HUES6 (cell line): ENCODE measurements around the gene REEP1.

ENCODE experiments used
- H3K27ac ChIP-seq: 2 replicates; pipeline ENCODE4 v1.7.0; 2013; ENCODE audit warnings: low read depth, mild to moderate bottlenecking, low read length, inconsistent platforms
- H3K27me3 ChIP-seq: 2 replicates; pipeline ENCODE4 v1.6.1; 2013; ENCODE audit warnings: low read length; ENCODE audit not compliant: control insufficient read depth, insufficient read depth
- H3K36me3 ChIP-seq: 2 replicates; pipeline ENCODE4 v1.6.1; 2013; ENCODE audit warnings: low read length; ENCODE audit not compliant: control insufficient read depth, insufficient read depth
- H3K4me1 ChIP-seq: 2 replicates; pipeline ENCODE4 v1.6.1; 2013; ENCODE audit warnings: low read length; ENCODE audit not compliant: control insufficient read depth, insufficient read depth
- H3K4me3 ChIP-seq: 2 replicates; pipeline ENCODE4 v1.5.1; 2013; ENCODE audit warnings: low read depth, low read length
- H3K9ac ChIP-seq: one replicate; pipeline ENCODE4 v1.6.1; 2013; ENCODE audit warnings: mild to moderate bottlenecking, low read length
- H3K9me3 ChIP-seq: 2 replicates; pipeline ENCODE4 v1.6.1; 2013; ENCODE audit warnings: low read depth, low read length; ENCODE audit not compliant: control insufficient read depth, insufficient read depth

The REEP1 gene

DNA sequence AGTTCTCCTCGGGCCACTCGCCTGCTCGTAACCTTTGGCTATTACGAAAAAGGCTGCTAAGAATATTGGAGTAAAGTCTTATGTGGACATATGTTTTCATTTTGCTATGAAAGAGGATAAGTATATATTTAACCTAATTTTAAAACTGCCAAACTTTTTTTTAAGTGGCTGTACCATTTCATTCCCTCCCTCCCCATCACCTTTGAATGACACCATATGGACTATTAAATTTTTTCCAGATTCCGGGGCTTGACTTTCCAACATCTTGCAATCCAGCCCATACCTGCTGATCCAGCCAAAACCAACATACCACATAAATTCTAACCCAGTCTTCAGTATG is 31.5 kb downstream of the REEP1 start:
- H3K9me3 ChIP-seq, result no peaks in the 10 kb centered on the region
- no peaks in the 10 kb centered on the region for H3K36me3 ChIP-seq

DNA sequence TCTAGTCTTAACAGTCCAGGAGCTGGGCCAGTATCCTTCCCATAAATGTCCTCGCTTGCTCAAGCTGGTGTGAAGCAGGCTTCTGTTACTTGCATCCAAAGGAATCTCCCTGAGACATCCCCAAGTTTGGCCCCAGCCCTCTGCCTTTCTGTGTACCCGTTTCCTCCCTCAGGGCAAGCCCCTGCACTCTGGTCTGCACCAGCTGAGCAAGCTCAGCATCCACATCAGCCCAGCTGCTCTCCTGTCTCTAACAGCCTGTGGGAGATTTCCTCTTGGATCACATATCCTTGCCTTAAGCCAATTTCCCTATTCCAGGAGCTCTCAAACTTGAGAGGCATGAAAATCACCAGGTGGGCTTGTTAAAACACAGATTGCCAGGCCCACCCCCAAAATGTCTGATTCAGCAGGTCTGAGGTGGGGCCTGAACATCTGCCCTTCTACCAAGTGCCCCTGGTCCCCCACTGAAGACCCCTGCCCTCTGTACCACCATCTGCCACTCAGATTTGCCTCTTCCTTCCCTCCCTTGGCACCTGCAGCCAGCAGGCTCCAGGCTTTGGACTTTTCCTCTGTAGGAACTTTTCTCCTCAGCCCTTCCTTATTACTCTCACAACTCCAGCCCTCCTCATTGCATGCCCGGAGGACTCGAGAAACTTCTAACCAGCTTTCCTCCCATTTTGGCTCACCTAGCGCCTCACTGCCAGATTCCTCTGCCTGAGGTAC is 32.1 kb downstream of the REEP1 start:
- Histone ChIP-seq H3K9me3 (no peaks in the 10 kb centered on the region), H3K27me3 (no peaks in the 10 kb centered on the region), H3K4me3 (no peak overlapping the region)

More for the DNA sequence above, 31.5 kb downstream of the REEP1 start:
- H3K9ac ChIP-seq, result no peak overlapping the region
- H3K4me1 ChIP-seq, result no peaks in the 10 kb centered on the region
- no peaks in the 10 kb centered on the region for H3K27me3 ChIP-seq
- no peak overlapping the region for H3K27ac ChIP-seq
- no peak overlapping the region for H3K4me3 ChIP-seq

DNA sequence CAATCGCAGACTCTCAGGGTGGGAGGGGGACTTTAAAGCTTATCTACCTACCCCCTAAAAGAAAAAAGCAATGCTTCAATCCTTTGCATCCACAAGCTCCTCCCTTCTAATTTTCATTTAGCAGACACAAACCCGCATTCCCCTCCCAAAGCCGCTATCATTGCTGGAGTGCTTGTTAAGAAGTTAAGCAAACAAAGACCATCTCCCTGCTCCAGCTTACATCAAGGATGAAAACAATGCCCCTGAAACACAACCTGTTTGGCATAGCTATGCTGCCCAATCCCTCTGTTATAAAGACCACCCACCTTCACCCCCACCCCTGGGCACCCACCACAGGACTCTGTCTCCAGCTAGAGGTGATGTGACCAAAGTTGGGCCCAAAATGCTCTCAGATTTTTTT is 33.0 kb downstream of the REEP1 start:
- Histone ChIP-seq H3K27me3 (no peaks in the 10 kb centered on the region), H3K36me3 (no peaks in the 10 kb centered on the region), H3K4me3 (no peak overlapping the region), H3K4me1 (no peaks in the 10 kb centered on the region), H3K9ac (no peak overlapping the region), H3K9me3 (no peaks in the 10 kb centered on the region), H3K27ac (no peak overlapping the region)

More for the DNA sequence above, 32.1 kb downstream of the REEP1 start:
- Histone ChIP-seq H3K36me3 (no peaks in the 10 kb centered on the region), H3K4me1 (no peaks in the 10 kb centered on the region), H3K27ac (no peak overlapping the region), H3K9ac (no peak overlapping the region)

DNA sequence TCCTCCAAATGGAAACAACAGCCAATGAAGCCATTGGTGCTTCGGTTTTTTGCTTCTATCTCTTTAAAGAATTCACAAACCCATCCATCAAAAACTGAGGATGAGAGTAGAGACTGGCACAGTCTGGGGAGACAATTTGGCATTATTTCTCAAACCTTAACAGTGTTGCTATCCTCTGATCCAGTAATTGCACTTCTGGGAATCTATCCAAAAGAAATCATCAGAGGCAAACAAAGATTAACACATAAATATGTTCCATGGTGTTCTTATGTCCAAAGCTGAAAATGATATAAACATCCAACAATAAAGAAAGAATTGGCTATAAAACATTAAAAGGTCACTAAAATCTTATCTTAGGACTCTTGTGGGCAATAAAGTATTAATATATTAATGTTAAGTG is 35.1 kb downstream of the REEP1 start:
- Histone ChIP-seq H3K4me3 (no peak overlapping the region), H3K27ac (no peak overlapping the region), H3K9ac (no peak overlapping the region), H3K36me3 (no peaks in the 10 kb centered on the region), H3K27me3 (no peaks in the 10 kb centered on the region), H3K9me3 (no peaks in the 10 kb centered on the region), H3K4me1 (no peaks in the 10 kb centered on the region)

DNA sequence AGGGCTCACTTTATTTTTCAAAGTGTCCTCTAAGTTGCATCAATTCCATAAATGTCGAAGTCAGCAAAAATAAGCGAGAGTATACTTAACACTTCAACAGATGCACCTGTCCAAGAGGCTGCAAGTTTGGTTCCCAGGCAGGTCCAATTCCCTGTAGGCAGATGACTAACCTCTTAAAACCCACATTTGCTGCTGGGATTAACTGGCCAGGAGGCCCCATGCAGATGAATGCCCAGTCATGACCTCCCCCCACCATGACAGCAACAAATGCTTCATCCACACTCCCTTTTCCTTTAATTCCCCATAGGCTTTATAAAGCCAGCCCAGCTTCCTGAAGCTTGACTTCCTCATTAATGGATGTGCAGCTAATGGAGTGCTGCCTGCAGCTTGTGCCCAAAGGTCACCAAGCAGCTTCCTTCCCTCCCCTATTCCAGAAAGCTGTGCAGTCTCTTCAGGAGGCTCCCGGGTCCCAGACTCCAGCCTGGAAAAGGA is 35.7 kb downstream of the REEP1 start:
- Histone ChIP-seq H3K27ac (no peak overlapping the region), H3K4me1 (no peaks in the 10 kb centered on the region), H3K36me3 (no peaks in the 10 kb centered on the region)

DNA sequence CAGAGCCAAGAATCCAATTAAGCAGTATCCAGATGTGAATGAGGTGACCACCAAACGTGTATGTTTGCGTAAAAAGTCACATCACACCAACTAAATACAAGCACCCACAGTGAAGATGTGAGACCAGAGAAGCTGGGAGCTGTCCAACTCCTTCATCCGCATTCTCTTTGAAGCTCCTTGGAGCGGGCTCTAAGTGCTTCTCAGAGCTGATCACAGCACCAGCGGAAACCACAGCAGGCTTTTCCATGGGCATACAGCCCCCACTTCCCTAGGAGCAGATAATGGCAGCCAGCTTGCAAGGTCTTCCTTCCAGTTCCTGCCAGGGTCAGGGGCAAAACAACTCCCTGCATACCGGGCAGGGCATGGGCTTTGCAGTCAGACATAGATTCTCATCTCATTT is 36.4 kb downstream of the REEP1 start:
- no peaks in the 10 kb centered on the region for H3K36me3 ChIP-seq
- no peak overlapping the region for H3K4me3 ChIP-seq
- no peaks in the 10 kb centered on the region for H3K27me3 ChIP-seq
- H3K4me1 ChIP-seq, result no peaks in the 10 kb centered on the region
- no peaks in the 10 kb centered on the region for H3K9me3 ChIP-seq
- H3K9ac ChIP-seq, result no peak overlapping the region
- H3K27ac ChIP-seq, result no peak overlapping the region

More for the DNA sequence above, 35.7 kb downstream of the REEP1 start:
- H3K9ac ChIP-seq, result no peak overlapping the region
- H3K27me3 ChIP-seq, result no peaks in the 10 kb centered on the region
- no peaks in the 10 kb centered on the region for H3K9me3 ChIP-seq
- no peak overlapping the region for H3K4me3 ChIP-seq

DNA sequence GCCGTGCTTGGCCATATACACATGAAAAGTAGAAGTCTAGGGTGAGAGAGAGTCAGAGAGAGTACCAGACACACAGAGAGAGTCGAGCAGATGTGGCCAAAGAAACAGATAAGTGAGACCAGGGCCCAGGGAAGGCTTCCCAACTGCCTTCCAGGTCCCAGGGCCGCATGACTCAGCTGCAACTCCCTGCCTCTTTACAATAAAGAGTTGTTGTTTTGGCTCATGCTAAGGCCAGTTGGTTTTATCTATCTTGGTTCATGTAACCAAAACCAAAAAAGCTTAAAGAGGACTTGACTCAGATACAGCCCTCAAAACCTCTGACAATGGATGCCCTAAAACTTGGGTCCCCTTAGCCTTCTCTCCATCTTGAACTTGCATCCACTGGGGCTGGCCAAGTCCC is 36.9 kb downstream of the REEP1 start:
- H3K27me3 ChIP-seq, result no peaks in the 10 kb centered on the region
- H3K36me3 ChIP-seq, result no peaks in the 10 kb centered on the region

DNA sequence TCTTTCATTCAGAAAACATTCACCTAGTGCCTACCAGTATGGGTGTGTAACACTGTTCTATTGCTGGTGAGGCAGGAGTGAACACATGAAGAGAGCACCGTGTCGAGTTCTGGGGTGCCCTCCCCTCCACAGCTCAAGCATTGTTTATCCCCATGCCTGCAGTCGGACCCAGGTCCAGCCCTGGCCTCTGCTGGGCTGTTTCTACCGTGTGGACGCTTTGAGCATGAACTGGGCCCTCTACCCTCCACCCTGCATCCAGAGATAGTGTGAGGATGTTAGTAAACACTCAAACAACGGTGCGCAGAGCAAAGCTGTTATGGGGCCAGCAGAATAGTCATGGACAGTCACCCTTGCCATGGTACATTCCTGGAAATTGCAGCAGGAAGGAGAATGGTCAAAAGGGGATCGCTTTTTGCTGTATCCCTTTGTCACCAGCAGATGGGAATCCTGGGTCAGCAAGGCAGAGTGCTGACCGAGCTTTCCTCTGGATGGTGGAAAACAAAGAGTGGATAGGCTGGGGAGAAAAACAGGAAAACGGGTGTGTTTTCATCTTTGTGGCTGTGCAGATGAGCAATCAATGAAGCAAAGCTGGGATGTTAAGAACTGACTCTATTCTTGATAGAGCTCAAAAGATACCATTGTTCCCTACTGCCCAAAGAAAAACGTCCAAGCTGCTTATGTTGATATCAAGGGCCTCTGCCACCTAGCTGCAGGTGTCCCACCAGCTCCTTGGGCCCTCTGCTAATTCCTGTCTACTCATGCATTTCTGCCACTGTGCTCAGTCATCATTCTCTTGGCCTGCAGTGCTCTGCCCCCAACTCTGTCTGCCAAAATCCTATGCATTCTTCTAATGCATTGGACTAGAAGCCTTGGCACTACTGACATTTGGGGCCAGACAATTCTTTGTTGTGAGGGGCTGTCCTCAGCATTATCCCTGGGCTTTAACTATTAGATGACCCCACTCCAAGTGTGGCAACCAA is 38.7 kb downstream of the REEP1 start:
- no peaks in the 10 kb centered on the region for H3K9me3 ChIP-seq
- no peaks in the 10 kb centered on the region for H3K36me3 ChIP-seq
- no peaks in the 10 kb centered on the region for H3K27me3 ChIP-seq
- no peak overlapping the region for H3K27ac ChIP-seq
- H3K4me1 ChIP-seq, result no peaks in the 10 kb centered on the region
- no peak overlapping the region for H3K9ac ChIP-seq
- H3K4me3 ChIP-seq, result no peak overlapping the region

More for the DNA sequence above, 36.9 kb downstream of the REEP1 start:
- no peak overlapping the region for H3K4me3 ChIP-seq
- no peaks in the 10 kb centered on the region for H3K9me3 ChIP-seq
- no peak overlapping the region for H3K9ac ChIP-seq
- no peak overlapping the region for H3K27ac ChIP-seq
- H3K4me1 ChIP-seq, result no peaks in the 10 kb centered on the region

DNA sequence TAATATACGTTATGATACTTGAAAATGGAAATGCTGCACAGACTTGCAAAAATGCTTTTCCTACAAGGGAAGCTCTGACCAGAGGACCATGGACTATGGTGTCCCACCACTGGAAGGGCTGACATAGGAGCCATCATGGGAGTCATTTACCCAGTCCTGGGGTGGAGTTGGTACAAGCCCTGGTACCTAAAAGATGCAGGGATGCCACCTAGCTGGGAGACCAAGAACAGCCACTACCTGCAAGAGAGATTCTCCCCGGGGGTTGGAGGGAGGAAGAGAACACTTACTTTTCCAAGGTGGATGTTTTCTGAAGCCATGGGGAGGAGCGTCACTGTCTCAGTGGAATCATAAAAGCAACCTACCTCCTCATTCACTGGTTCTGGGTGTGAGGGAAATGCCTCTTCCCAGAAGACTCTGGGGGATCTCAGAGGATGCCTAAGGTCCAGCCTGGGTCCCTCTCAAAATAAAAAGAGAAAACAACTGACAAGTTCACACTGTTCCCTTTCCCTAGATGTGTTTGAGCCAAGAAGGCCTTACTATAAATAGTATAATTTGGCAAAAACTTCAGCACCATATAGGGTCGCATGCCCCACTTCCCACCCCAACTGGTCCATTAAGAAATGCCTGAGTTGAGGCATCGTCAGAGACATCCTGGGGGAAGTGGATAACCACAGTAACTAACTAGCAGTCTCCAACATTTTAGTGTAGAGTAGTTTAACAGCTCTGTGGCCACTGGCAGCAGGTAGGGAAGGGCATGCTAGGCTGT is 39.9 kb downstream of the REEP1 start:
- Histone ChIP-seq H3K4me1 (no peaks in the 10 kb centered on the region), H3K9ac (no peak overlapping the region), H3K4me3 (no peak overlapping the region), H3K9me3 (no peaks in the 10 kb centered on the region), H3K27ac (no peak overlapping the region), H3K36me3 (no peaks in the 10 kb centered on the region), H3K27me3 (no peaks in the 10 kb centered on the region)

DNA sequence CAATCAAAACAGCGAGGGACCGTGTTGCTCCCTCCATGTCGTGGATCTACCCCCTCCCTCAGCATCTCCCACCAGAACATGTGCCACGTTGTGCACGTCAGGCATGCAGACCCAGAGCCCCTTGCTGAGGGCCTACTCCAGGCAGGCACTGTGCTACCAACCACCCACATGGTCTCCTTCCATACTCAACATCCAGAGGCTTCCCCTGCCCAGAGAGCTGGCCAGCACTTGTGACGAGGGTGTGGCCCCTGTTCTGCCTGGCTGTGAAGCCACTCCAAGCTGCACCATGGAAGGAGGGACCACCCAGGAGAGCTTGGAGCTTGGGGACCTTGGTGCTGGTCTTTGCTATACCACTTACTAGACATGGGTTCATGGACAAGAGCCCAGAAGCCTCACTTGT is 40.5 kb downstream of the REEP1 start:
- Histone ChIP-seq H3K27me3 (no peaks in the 10 kb centered on the region), H3K27ac (no peak overlapping the region), H3K4me3 (no peak overlapping the region), H3K9ac (no peak overlapping the region), H3K4me1 (no peaks in the 10 kb centered on the region), H3K36me3 (no peaks in the 10 kb centered on the region), H3K9me3 (no peaks in the 10 kb centered on the region)
